Esophagus muscularis mucosa (tissue), 3 donors: ENCODE measurements around the gene KATNAL1.

ENCODE experiments used
- POLR2A ChIP-seq: fragments of 450-650 bp; IDR thresholded peaks from one replicate; pipeline ENCODE4 v1.6.1; 2017; ENCODE audit warnings: antibody characterized with exemption, moderate library complexity, mild to moderate bottlenecking, low read depth
- POLR2AphosphoS5 ChIP-seq, 2 donors: sonication (generic); formaldehyde crosslinking; IDR thresholded peaks; one replicate each; pipeline ENCODE4 v1.6.1; 2017; ENCODE audit warnings: antibody characterized with exemption in 2 of 2
- TF ChIP-seq, protein P1 (sequence below), 3 experiments: fragments of 200-600 bp in 2 of 3; fragments of 450-650 bp in 1 of 3; sonication (generic) in 2 of 3; IDR thresholded peaks; one replicate each; pipeline ENCODE4 v1.5.1; 2017 to 2019; ENCODE audit warnings: antibody characterized with exemption in 3 of 3, mild to moderate bottlenecking in 2 of 3, moderate library complexity in 1 of 3

DNA sequence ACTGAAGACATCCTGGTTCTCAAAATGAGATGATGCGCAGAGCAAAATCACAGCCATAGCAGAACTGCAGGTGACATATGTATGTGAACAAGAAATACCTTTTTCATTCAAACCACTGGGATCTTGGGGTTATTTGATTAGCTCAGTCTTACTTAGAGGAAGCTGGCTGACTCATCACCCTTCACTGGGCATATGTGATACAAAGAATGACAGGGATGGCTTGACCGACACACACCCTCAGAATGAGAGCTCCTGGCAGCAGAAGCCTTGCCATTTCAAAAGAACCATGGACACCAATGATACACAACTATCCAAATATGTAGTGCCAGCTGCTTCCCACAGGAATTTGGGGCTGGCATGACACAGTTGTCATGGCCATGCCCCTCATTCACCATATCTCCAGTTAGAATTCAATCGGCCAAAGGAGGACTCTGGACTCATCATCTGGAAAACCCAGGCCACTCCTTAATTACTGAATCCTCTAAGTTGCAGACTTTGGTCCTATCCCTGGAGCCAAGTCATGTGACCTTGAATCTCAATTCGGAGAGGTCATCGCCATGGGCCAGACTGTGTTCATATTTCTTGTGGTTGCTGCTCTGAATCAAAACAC is 115.8 kb downstream of the KATNAL1 start:
- TF ChIP-seq, protein P1, sequence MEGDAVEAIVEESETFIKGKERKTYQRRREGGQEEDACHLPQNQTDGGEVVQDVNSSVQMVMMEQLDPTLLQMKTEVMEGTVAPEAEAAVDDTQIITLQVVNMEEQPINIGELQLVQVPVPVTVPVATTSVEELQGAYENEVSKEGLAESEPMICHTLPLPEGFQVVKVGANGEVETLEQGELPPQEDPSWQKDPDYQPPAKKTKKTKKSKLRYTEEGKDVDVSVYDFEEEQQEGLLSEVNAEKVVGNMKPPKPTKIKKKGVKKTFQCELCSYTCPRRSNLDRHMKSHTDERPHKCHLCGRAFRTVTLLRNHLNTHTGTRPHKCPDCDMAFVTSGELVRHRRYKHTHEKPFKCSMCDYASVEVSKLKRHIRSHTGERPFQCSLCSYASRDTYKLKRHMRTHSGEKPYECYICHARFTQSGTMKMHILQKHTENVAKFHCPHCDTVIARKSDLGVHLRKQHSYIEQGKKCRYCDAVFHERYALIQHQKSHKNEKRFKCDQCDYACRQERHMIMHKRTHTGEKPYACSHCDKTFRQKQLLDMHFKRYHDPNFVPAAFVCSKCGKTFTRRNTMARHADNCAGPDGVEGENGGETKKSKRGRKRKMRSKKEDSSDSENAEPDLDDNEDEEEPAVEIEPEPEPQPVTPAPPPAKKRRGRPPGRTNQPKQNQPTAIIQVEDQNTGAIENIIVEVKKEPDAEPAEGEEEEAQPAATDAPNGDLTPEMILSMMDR (IDR thresholded peaks at IDR 0.05), result no peak
- TF ChIP-seq POLR2A (no peak), POLR2AphosphoS5 (IDR thresholded peaks at IDR 0.05) (no peak)
